CD4-positive, alpha-beta T cell (primary cell): Measurements from ENCODE around the gene GCC2. TPM values are rescaled to one million over a fixed set of nuclear protein-coding genes. Genes with fewer than 3 reads are reported as not detected.
"Not testable (repeated sequence)": the region's sequence is repeated elsewhere in the genome, so short reads cannot be mapped to it uniquely, and the experiment has no call there.

Source experiments
- ATAC-seq: fragments of 200-7000 bp; cut with Tn5 transposase; one replicate; pipeline ENCODE4 v1.10.0; 2022; ENCODE audit warnings: mild to moderate bottlenecking; ENCODE audit not compliant: poor library complexity
- CTCF ChIA-PET: fragments of 350-600 bp; sonication (Branson Sonifier 250); formaldehyde crosslinking; loops from one replicate; lab custom pipeline; 2021; ENCODE audit warnings: antibody characterized with exemption, inconsistent platforms; lab: Charles Lee
- POLR2A ChIA-PET: fragments of 350-600 bp; sonication (Branson Sonifier 250); formaldehyde crosslinking; loops from one replicate; lab custom pipeline; 2021; ENCODE audit warnings: antibody characterized with exemption, inconsistent platforms; lab: Charles Lee
- DNase-seq, 14 experiments: peaks; one replicate each; pipeline ENCODE4 v3.0.0-alpha.2; 2013 to 2020; ENCODE audit warnings: mixed read lengths in 2 of 14
- H3K27ac ChIP-seq, 2 donors: one replicate each; pipeline versions ENCODE4 v1.5.1 to v1.7.0; 2013; ENCODE audit warnings: low read length in 2 of 2, low read depth in 1 of 2, mild to moderate bottlenecking in 1 of 2
- H3K27me3 ChIP-seq, 2 experiments: 1 replicate in 1 of 2; 2 replicates in 1 of 2; pipeline versions ENCODE4 v1.6.1 to v1.7.0; 2013; ENCODE audit warnings: low read length in 2 of 2, control low read depth in 1 of 2, mild to moderate bottlenecking in 1 of 2, moderate library complexity in 1 of 2; ENCODE audit not compliant: insufficient read depth in 2 of 2, control insufficient read depth in 1 of 2
- H3K36me3 ChIP-seq: one replicate; pipeline ENCODE4 v1.6.1; 2013; ENCODE audit warnings: low read length, control low read depth; ENCODE audit not compliant: insufficient read depth
- H3K4me1 ChIP-seq: one replicate; pipeline ENCODE4 v1.6.1; 2013; ENCODE audit warnings: low read length, control low read depth; ENCODE audit not compliant: insufficient read depth
- H3K4me3 ChIP-seq: one replicate; pipeline ENCODE4 v1.5.1; 2013; ENCODE audit warnings: mild to moderate bottlenecking, low read length, moderate library complexity
- H3K9me3 ChIP-seq, 2 experiments: 1 replicate in 1 of 2; 2 replicates in 1 of 2; pipeline versions ENCODE4 v1.6.1 to v1.7.0; 2013; ENCODE audit warnings: low read length in 2 of 2, mild to moderate bottlenecking in 2 of 2, control low read depth in 1 of 2, moderate library complexity in 1 of 2; ENCODE audit not compliant: control insufficient read depth in 1 of 2, insufficient read depth in 1 of 2
- H3K27ac Mint-ChIP-seq: one replicate; pipeline ENCODE4 v1.8.0; 2020; ENCODE audit warnings: mixed read lengths
- H3K27me3 Mint-ChIP-seq: one replicate; pipeline ENCODE4 v1.8.0; 2021; ENCODE audit warnings: mixed read lengths
- H3K36me3 Mint-ChIP-seq: one replicate; pipeline ENCODE4 v1.8.0; 2021; ENCODE audit warnings: low read depth, mixed read lengths
- H3K4me1 Mint-ChIP-seq: one replicate; pipeline ENCODE4 v1.8.0; 2021; ENCODE audit warnings: low read depth, mixed read lengths
- H3K4me3 Mint-ChIP-seq: one replicate; pipeline ENCODE4 v1.8.0; 2020; ENCODE audit warnings: mild to moderate bottlenecking, mixed read lengths
- H3K9me3 Mint-ChIP-seq: one replicate; pipeline ENCODE4 v1.8.0; 2020; ENCODE audit warnings: mixed read lengths
- intact Hi-C, 2 experiments: fragments of 100-400 bp; cut with DNase I in 1 of 2; cut with micrococcal nuclease in 1 of 2; formaldehyde crosslinking; loops; one replicate each; pipeline versions ENCODE4 v1.15.1 to v1.9.0; 2023 to 2025; cut with DNase I, micrococcal nuclease
- total RNA-seq, 174 experiments: library from RNA in 2 of 174; stranded (reverse) in 2 of 174; gene quantifications; one replicate each; pipeline ENCODE4 v1.2.3 and lab custom pipeline; 2021 to 2026
- TF ChIP-seq, protein P1 (sequence below): fragments of 200-600 bp; IDR thresholded peaks from one replicate; pipeline ENCODE4 v1.8.0; 2022; ENCODE audit warnings: antibody characterized with exemption, mild to moderate bottlenecking

The GCC2 gene
- total RNA-seq, 2 experiments from 2014 or later, result 134 to 141 TPM

GRCh38 chr2:108490506-108491122 lies 41.6 kb downstream of the GCC2 start:
- intact Hi-C loops, result no loop called here
- CTCF ChIA-PET, result no interaction called here
- Mint-ChIP-seq H3K27ac (no peak overlapping the region), H3K36me3 (peaks cover 87% of the 10 kb centered on the region), H3K4me1 (no peaks in the 10 kb centered on the region), H3K4me3 (no peak overlapping the region), H3K27me3 (no peaks in the 10 kb centered on the region), H3K9me3 (no peaks in the 10 kb centered on the region)
- H3K9me3 ChIP-seq, result no peaks in the 10 kb centered on the region
- no peaks in the 10 kb centered on the region for H3K4me1 ChIP-seq
- H3K27me3 ChIP-seq, result no peaks in the 10 kb centered on the region
- TF ChIP-seq, protein P1, sequence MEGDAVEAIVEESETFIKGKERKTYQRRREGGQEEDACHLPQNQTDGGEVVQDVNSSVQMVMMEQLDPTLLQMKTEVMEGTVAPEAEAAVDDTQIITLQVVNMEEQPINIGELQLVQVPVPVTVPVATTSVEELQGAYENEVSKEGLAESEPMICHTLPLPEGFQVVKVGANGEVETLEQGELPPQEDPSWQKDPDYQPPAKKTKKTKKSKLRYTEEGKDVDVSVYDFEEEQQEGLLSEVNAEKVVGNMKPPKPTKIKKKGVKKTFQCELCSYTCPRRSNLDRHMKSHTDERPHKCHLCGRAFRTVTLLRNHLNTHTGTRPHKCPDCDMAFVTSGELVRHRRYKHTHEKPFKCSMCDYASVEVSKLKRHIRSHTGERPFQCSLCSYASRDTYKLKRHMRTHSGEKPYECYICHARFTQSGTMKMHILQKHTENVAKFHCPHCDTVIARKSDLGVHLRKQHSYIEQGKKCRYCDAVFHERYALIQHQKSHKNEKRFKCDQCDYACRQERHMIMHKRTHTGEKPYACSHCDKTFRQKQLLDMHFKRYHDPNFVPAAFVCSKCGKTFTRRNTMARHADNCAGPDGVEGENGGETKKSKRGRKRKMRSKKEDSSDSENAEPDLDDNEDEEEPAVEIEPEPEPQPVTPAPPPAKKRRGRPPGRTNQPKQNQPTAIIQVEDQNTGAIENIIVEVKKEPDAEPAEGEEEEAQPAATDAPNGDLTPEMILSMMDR, result no peak
- POLR2A ChIA-PET, result no interaction called here
- peaks cover 81% of the 10 kb centered on the region for H3K36me3 ChIP-seq
- no peak overlapping the region for H3K4me3 ChIP-seq
- no peak overlapping the region for H3K27ac ChIP-seq
- DNase-seq (no peak), ATAC-seq (no peak)

GRCh38 chr2:108491848-108492247 lies 42.8 kb downstream of the GCC2 start:
- Mint-ChIP-seq H3K4me1 (no peaks in the 10 kb centered on the region), H3K36me3 (peaks cover 81% of the 10 kb centered on the region), H3K27ac (no peak overlapping the region), H3K9me3 (no peaks in the 10 kb centered on the region), H3K4me3 (no peak overlapping the region), H3K27me3 (no peaks in the 10 kb centered on the region)
- H3K9me3 ChIP-seq, result no peaks in the 10 kb centered on the region
- H3K36me3 ChIP-seq, result peaks cover 77% of the 10 kb centered on the region
- ATAC-seq (no peak), DNase-seq (no peak)
- intact Hi-C loops, result no loop called here
- H3K4me3 ChIP-seq, result no peak overlapping the region
- H3K4me1 ChIP-seq, result no peaks in the 10 kb centered on the region
- ChIA-PET POLR2A (no interaction called here), CTCF (no interaction called here)
- TF ChIP-seq, protein P1, result no peak
- no peak overlapping the region for H3K27ac ChIP-seq
- H3K27me3 ChIP-seq, result no peaks in the 10 kb centered on the region

DNA sequence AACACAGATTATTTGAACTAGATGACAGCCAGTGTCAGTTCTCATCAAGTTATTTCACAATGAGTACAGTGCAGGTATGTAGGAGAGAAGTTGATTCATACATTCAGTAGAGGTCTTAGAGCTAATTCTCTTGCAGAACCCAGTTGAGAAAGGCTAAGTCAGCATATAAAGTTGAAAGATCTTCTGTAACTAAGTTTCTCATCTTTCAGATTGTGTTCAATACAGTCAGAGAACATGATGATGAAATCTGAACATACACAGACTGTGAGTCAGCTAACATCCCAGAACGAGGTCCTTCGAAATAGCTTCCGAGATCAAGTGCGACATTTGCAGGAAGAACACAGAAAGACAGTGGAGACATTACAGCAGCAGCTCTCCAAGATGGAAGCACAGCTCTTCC lies 43.4 kb downstream of the GCC2 start:
- DNase-seq (no peak), ATAC-seq (no peak)
- intact Hi-C loops, result no loop called here
- Histone ChIP-seq H3K36me3 (peaks cover 75% of the 10 kb centered on the region), H3K9me3 (no peaks in the 10 kb centered on the region), H3K27me3 (no peaks in the 10 kb centered on the region), H3K4me3 (no peak overlapping the region), H3K27ac (no peak overlapping the region), H3K4me1 (no peaks in the 10 kb centered on the region)
- POLR2A ChIA-PET, result no interaction called here
- Mint-ChIP-seq H3K27me3 (no peaks in the 10 kb centered on the region), H3K36me3 (peaks cover 79% of the 10 kb centered on the region), H3K27ac (no peak overlapping the region), H3K9me3 (no peaks in the 10 kb centered on the region), H3K4me3 (no peak overlapping the region), H3K4me1 (no peaks in the 10 kb centered on the region)
- CTCF ChIA-PET, result no interaction called here
- TF ChIP-seq, protein P1, result no peak

DNA sequence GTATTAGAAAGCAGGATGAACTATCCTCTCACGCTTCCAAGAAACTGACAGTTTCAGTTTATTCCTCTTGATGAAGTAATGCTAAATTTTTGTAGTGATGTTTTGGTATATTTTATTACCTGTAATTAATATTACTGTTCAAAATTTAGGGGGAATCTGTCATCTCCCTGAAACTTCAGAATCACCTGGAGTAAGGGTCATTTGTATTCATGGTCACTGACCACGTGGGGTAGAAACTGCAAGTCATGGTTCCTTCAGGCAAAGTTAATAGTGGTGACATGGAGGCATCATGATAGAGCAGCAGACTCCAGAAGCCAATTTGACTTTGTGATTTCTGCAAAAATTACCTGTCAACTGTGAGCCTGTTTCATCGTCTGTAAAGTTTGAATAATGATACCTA lies 47.2 kb downstream of the GCC2 start:
- CTCF ChIA-PET, H3K27me3 ChIP-seq, H3K4me3 ChIP-seq, H3K9me3 ChIP-seq, intact Hi-C loops, POLR2A ChIA-PET, ATAC-seq, H3K27me3 Mint-ChIP-seq, H3K9me3 Mint-ChIP-seq, H3K4me1 ChIP-seq, H3K4me3 Mint-ChIP-seq, H3K4me1 Mint-ChIP-seq, H3K27ac ChIP-seq, H3K27ac Mint-ChIP-seq, DNase-seq: not testable (repeated sequence)
- peaks cover 72% of the 10 kb centered on the region for H3K36me3 Mint-ChIP-seq
- H3K36me3 ChIP-seq, result peaks cover 44% of the 10 kb centered on the region

DNA sequence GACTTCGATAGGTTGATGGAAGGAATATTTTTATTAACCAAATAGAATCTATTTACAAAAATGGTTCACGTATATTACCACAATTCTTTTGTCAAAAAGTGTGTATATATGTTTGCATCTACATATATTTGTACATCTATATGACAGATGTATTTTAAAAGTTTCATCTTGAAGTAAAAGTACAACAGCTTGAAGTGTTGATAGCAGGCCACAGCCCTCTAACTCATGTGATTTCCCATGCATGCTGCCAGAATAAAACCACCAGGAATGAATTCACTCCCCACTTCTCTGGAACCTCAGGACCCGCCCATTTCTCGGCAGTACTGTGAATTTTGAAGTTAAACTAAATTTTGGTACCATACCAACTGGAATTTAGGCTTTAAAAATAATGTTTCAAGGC lies 58.6 kb downstream of the GCC2 start:
- peaks cover 60% of the 10 kb centered on the region for H3K36me3 Mint-ChIP-seq
- H3K4me1 ChIP-seq, H3K4me3 Mint-ChIP-seq, H3K27me3 ChIP-seq, POLR2A ChIA-PET, H3K4me1 Mint-ChIP-seq, H3K27ac ChIP-seq, H3K27ac Mint-ChIP-seq, ATAC-seq, DNase-seq, H3K9me3 Mint-ChIP-seq, H3K9me3 ChIP-seq, H3K4me3 ChIP-seq, CTCF ChIA-PET, H3K27me3 Mint-ChIP-seq: not testable (repeated sequence)
- H3K36me3 ChIP-seq, result peaks cover 13% of the 10 kb centered on the region
- intact Hi-C loops, result loop anchor here in 1 of 2 experiments (10.0 kb wide), 1 partner anchor 77 kb away; no protein-coding TSS in a partner anchor
